Psoas muscle (tissue), 8 donors: ENCODE results near the gene GABRG2. TPM values are rescaled to one million over a fixed set of nuclear protein-coding genes. Genes with fewer than 3 reads are reported as not detected.

Source experiments
- ATAC-seq, 4 donors: fragments of 200-7000 bp; cut with Tn5 transposase; one replicate each; pipeline ENCODE4 v1.9.1; 2020; ENCODE audit warnings: moderate library complexity in 3 of 4, mild to moderate bottlenecking in 2 of 4
- DNase-seq, 2 donors: peaks; one replicate each; pipeline ENCODE4 v3.0.0-alpha.2; 2020
- H3K27ac ChIP-seq: fragments of 200-600 bp; one replicate; pipeline ENCODE4 v1.8.0; 2022
- H3K27me3 ChIP-seq, 3 donors: fragments of 200-600 bp in 1 of 3; one replicate each; pipeline versions ENCODE4 v1.6.1 to v1.8.0; 2013 to 2022; ENCODE audit warnings: low read length in 2 of 3, mild to moderate bottlenecking in 2 of 3, moderate library complexity in 1 of 3; ENCODE audit not compliant: insufficient read depth in 3 of 3
- H3K36me3 ChIP-seq, 2 donors: fragments of 200-600 bp in 1 of 2; one replicate each; pipeline versions ENCODE4 v1.6.1 to v1.8.0; 2013 to 2022; ENCODE audit warnings: low read depth in 1 of 2, mild to moderate bottlenecking in 1 of 2, moderate library complexity in 1 of 2; ENCODE audit not compliant: insufficient read depth in 1 of 2
- H3K4me1 ChIP-seq: fragments of 200-600 bp; one replicate; pipeline ENCODE4 v1.8.0; 2022
- H3K4me3 ChIP-seq: fragments of 200-600 bp; one replicate; pipeline ENCODE4 v1.8.0; 2022; ENCODE audit warnings: mild to moderate bottlenecking
- H3K9me3 ChIP-seq: fragments of 200-600 bp; one replicate; pipeline ENCODE4 v1.8.0; 2022
- CTCF ChIP-seq: fragments of 200-600 bp; IDR thresholded peaks from one replicate; pipeline ENCODE4 v1.8.0; 2022; ENCODE audit warnings: antibody characterized with exemption
- WGBS, 3 donors: extraction: QIAGEN DNeasy Blood & Tissue Kit; methylation state at CpG; one replicate each; pipeline versions ENCODE4 v1.1.6 to v1.1.7; 2013; 5-methylcytosine and 5-hydroxymethylcytosine counted together
- intact Hi-C, 2 donors: fragments of 100-400 bp; cut with DNase I; formaldehyde crosslinking; loops; one replicate each; pipeline versions ENCODE4 v1.11.0 to v1.14.2; 2022
- polyA plus RNA-seq, 3 donors: library from polyadenylated mRNA; stranded (reverse); fragments of 200-250 nt; gene quantifications; one replicate each; pipeline ENCODE4 v1.2.3, GENCODE V29; 2013
- total RNA-seq, 4 donors: library from RNA; stranded (reverse); fragmentation: NEBNext Ultra II Directional in 2 of 4; extraction: Animal tissue kit (Norgen Biotek cat#: 25700) in 2 of 4; gene quantifications; one replicate each; pipeline versions ENCODE4 v1.2.1 to v1.2.4, GENCODE V29; 2021 to 2023
- donor health status: healthy with polysubstance abuse.
- donor health status: DM: no; HTN: no; CAD: no; lungs with moderate emphysema.
- donor health status: Bipolar disorder and iron deficiency.
- donor health status: healthy.
- donor health status: DM: yes; HTN: yes; CAD: no.
- donor health status: DM: no; HTN: no; CAD: no.
- donor health status: DM: no; HTN: no; CAD: no.
- donor health status: DM: yes; HTN: yes; CAD: no.

Gene GABRG2
- total and polyA plus RNA-seq, 7 donors: 0.03 TPM; not detected in 6

GRCh38 chr5:162193012-162193411 lies 125.4 kb downstream of the GABRG2 start:
- 79 to 86% (median 81%) methylated on average over 6 of the region's 6 CpGs for WGBS, 3 donors
- no peak overlapping the region for H3K4me3 ChIP-seq
- no peak for TF ChIP-seq CTCF
- no peak overlapping the region for H3K27ac ChIP-seq
- no peaks in the 10 kb centered on the region for H3K27me3 ChIP-seq
- H3K9me3 ChIP-seq: no peaks in the 10 kb centered on the region
- intact Hi-C loops: no loop called here
- DNase-seq (no peak), ATAC-seq (no peak)
- no peaks in the 10 kb centered on the region for H3K4me1 ChIP-seq
- H3K36me3 ChIP-seq: no peaks in the 10 kb centered on the region

- no peaks in the 10 kb centered on the region for H3K4me1 ChIP-seq
- WGBS, 3 donors: 54 to 65% (median 64%) methylated on average over 1 of the region's 1 CpG
- no peak for ATAC-seq
- no peak for DNase-seq
- TF ChIP-seq CTCF: no peak
- no peaks in the 10 kb centered on the region for H3K9me3 ChIP-seq
- no peaks in the 10 kb centered on the region for H3K27me3 ChIP-seq
- H3K36me3 ChIP-seq: no peaks in the 10 kb centered on the region
- H3K4me3 ChIP-seq: no peak overlapping the region
- intact Hi-C loops: no loop called here
- H3K27ac ChIP-seq: no peak overlapping the region
These were observed 128.8 kb downstream of the GABRG2 start for GRCh38 chr5:162196351-162196750.

GRCh38 chr5:162202285-162202880 lies 134.8 kb downstream of the GABRG2 start:
- Histone ChIP-seq H3K4me3 (no peak overlapping the region), H3K27me3 (no peaks in the 10 kb centered on the region), H3K9me3 (no peaks in the 10 kb centered on the region), H3K36me3 (no peaks in the 10 kb centered on the region), H3K4me1 (no peaks in the 10 kb centered on the region), H3K27ac (no peak overlapping the region)
- WGBS, 3 donors: 83 to 91% (median 84%) methylated on average over 1 of the region's 1 CpG
- intact Hi-C loops: no loop called here
- ATAC-seq (no peak), DNase-seq (no peak)
- TF ChIP-seq CTCF: no peak

Other genes with a start within 250 kb of the GABRG2 start
- not detected for gene GABRA1, start 219.7 kb upstream of the GABRG2 start, total RNA-seq
- gene GABRA1, start 219.7 kb upstream of the GABRG2 start, polyA plus RNA-seq: under 1 TPM in 1 of 3 donors, not detected in 2; 0.05 TPM